Osteocyte (in vitro differentiated cells): ENCODE data around the gene ZFY. TPM values are rescaled to one million over a fixed set of nuclear protein-coding genes. Genes with fewer than 3 reads are reported as not detected.

Source experiments
- DNase-seq: peaks from one replicate; pipeline ENCODE4 v3.0.0; 2021; ENCODE audit warnings: mixed read lengths; ENCODE audit not compliant: unreplicated experiment; ENCODE audit errors: extremely low spot score
- H3K27ac Mint-ChIP-seq: one replicate; pipeline ENCODE4 v1.8.0; 2021; ENCODE audit warnings: mild to moderate bottlenecking, mixed read lengths; ENCODE audit not compliant: unreplicated experiment
- H3K27me3 Mint-ChIP-seq: one replicate; pipeline ENCODE4 v1.8.0; 2021; ENCODE audit warnings: mixed read lengths; ENCODE audit not compliant: unreplicated experiment
- H3K36me3 Mint-ChIP-seq: one replicate; pipeline ENCODE4 v1.8.0; 2021; ENCODE audit warnings: mixed read lengths; ENCODE audit not compliant: unreplicated experiment
- H3K4me1 Mint-ChIP-seq: one replicate; pipeline ENCODE4 v1.8.0; 2021; ENCODE audit warnings: mixed read lengths; ENCODE audit not compliant: unreplicated experiment
- H3K4me3 Mint-ChIP-seq: one replicate; pipeline ENCODE4 v1.8.0; 2021; ENCODE audit warnings: mild to moderate bottlenecking, moderate library complexity, mixed read lengths; ENCODE audit not compliant: unreplicated experiment
- H3K9me3 Mint-ChIP-seq: one replicate; pipeline ENCODE4 v1.8.0; 2021; ENCODE audit warnings: mixed read lengths; ENCODE audit not compliant: unreplicated experiment
- total RNA-seq: library from RNA; stranded (reverse); gene quantifications from 2 replicates; pipeline ENCODE4 v1.2.1, GENCODE V29; 2021
- TF ChIP-seq, protein P1 (sequence below): fragments of 200-600 bp; sonication (generic); IDR thresholded peaks from 2 replicates; pipeline ENCODE4 v1.5.0; 2021; ENCODE audit warnings: antibody characterized with exemption, mild to moderate bottlenecking, moderate library complexity

Gene ZFY
- total RNA-seq, 1 donor from 2014 or later: not detected

DNA sequence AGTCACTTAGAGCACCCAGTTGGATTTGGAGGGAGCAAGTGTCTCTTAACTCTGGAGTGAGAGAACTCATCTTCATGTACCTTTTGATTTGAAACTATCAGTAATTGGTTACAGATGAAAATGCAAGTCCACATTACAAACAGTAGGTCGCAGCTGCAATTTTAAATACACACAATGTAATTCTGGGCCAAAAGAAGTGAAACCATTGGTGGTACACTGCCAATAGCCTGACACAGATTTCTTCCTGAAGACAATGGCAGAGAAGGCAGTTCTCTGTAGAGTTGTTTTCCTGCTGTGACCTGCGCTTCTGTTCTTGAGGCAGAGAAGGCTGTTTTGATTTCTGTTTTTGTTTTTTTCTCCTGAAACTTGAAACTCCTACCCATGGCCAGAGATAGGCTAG is 86.0 kb downstream of the ZFY start:
- Mint-ChIP-seq H3K36me3 (no peaks in the 10 kb centered on the region), H3K9me3 (no peaks in the 10 kb centered on the region), H3K27me3 (no peaks in the 10 kb centered on the region), H3K4me3 (no peak overlapping the region), H3K4me1 (no peaks in the 10 kb centered on the region), H3K27ac (no peak overlapping the region)
- DNase-seq: no peak
- TF ChIP-seq, protein P1, sequence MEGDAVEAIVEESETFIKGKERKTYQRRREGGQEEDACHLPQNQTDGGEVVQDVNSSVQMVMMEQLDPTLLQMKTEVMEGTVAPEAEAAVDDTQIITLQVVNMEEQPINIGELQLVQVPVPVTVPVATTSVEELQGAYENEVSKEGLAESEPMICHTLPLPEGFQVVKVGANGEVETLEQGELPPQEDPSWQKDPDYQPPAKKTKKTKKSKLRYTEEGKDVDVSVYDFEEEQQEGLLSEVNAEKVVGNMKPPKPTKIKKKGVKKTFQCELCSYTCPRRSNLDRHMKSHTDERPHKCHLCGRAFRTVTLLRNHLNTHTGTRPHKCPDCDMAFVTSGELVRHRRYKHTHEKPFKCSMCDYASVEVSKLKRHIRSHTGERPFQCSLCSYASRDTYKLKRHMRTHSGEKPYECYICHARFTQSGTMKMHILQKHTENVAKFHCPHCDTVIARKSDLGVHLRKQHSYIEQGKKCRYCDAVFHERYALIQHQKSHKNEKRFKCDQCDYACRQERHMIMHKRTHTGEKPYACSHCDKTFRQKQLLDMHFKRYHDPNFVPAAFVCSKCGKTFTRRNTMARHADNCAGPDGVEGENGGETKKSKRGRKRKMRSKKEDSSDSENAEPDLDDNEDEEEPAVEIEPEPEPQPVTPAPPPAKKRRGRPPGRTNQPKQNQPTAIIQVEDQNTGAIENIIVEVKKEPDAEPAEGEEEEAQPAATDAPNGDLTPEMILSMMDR: no peak

DNA sequence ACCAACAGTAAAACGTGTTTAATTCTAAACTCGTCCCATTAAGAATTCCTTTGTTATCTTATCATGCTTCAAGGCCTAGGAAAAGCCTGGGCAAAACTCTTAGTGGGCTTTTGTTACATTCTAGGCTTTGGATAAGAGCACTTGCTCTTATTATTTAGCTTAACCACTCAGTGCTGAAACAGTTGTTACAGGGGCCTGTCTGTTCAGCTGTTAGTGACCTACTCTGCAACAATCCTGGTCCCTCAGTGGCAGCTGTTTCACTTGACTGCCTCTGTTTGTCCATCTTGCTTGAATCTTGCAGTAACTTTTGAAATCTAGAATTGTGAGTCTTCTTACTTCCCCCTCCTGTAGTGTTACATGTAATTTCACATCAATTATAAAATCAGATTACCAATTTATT is 88.4 kb downstream of the ZFY start:
- no peak overlapping the region for H3K27ac Mint-ChIP-seq
- TF ChIP-seq, protein P1: no peak

DNA sequence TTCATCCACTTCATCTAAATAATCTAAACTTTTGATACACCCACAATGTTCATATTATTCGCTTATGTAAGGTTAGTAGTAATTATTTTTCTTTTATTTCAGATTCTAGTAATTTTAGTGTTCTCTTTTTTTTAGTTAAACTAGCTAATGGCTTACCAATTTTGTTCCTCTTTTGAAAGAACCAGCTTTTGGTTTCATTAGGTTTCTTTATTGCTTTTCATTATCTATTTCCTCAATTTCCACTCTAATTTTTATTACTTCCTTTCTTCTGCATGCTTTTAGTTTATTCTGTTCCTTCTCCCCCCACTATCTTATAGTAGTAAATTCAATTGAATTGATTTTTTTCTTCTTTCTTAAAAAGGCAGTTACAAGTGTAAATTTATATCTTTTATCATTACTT is 90.2 kb downstream of the ZFY start:
- H3K36me3 Mint-ChIP-seq: no peaks in the 10 kb centered on the region
- no peak overlapping the region for H3K27ac Mint-ChIP-seq
- H3K4me1 Mint-ChIP-seq: no peaks in the 10 kb centered on the region
- no peaks in the 10 kb centered on the region for H3K9me3 Mint-ChIP-seq
- DNase-seq: no peak
- no peaks in the 10 kb centered on the region for H3K27me3 Mint-ChIP-seq
- TF ChIP-seq, protein P1: no peak
- no peak overlapping the region for H3K4me3 Mint-ChIP-seq

More for the DNA sequence above, 88.4 kb downstream of the ZFY start:
- Mint-ChIP-seq H3K4me1 (no peaks in the 10 kb centered on the region), H3K27me3 (no peaks in the 10 kb centered on the region), H3K4me3 (no peak overlapping the region), H3K9me3 (no peaks in the 10 kb centered on the region), H3K36me3 (no peaks in the 10 kb centered on the region)
- DNase-seq: no peak

Other genes with a start within 250 kb of the ZFY start
- not detected in 2 replicates for gene SRY, start 147.7 kb upstream of the ZFY start, total RNA-seq
- not detected in 2 replicates for gene RPS4Y1, start 93.8 kb upstream of the ZFY start, total RNA-seq